ENCODE measurements around the gene TRIM60. TPM values are rescaled to one million over a fixed set of nuclear protein-coding genes. Genes with fewer than 3 reads are reported as not detected.
"Not testable (repeated sequence)": the region's sequence is repeated elsewhere in the genome, so short reads cannot be mapped to it uniquely, and the experiment has no call there.

The TRIM60 gene
- total RNA-seq, 1 donor from 2014 or later, result not detected

DNA sequence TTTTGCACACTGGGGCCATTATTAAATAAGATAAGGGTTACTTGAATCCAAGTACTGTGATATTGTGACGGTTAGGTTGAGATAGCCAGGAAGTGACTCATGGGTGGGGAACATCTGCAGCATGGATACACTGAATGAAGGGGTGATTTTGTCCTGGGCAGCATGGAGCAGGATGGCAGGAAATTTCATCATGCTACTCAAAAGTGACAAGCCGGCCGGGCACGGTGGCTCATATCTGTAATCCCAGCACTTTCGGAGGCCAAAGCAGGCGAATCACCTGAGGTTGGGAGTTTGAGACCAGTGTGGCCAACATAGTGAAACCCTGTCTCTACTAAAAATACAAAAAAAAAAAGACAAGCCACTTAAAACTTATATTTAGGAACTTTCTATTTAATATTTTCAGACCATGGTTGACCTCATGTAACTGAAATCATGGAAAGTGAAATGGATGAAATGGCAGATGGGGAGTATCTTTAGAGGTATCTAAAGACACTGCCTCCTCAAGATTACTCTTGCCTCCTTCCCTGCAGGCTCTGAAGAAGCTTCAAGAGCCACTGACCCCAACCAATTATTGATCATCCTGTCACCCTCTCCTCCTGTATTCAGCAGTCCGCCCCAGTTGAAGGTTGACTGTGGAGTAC lies 3.9 kb upstream of the TRIM60 start:
- intact Hi-C loops (cut with DNase I), result no loop called here
- DNase-seq (ENCODE audit: low spot score), result no peak
- ATAC-seq, result no peak

- no peak for ATAC-seq
- no peak for DNase-seq (ENCODE audit: low spot score)
- intact Hi-C loops (cut with DNase I), result no loop called here
Measured at GRCh38 chr4:165048170-165048569, 16.4 kb downstream of the TRIM60 start.

- ATAC-seq (no peak), DNase-seq (ENCODE audit: low spot score) (no peak)
- intact Hi-C loops (cut with DNase I), result no loop called here
Measured at GRCh38 chr4:165052627-165053026, 20.8 kb downstream of the TRIM60 start.

DNA sequence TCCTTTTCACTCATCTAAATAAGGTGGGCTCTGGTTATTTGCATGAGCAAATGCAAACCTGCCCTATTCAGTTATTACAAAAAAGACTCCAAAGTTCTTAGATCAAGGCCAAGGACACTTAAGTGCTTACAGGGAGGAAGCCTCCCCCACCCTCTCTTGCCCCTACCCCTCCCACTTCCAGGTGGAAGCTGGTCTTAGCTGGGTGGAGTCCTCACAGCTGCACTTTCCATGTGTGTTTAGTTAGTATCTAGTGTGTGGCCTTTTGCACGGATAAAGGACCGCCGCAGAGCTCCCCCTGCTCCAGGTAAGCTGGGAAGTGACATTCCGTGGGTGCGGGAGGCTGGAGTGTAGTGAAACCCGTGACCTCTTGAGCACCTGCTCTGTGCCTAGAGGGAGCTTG lies 21.8 kb downstream of the TRIM60 start, which contains the start of gene TRIM75:
TSS of gene TRIM75 (plus strand) at position 222 of the 400 bp plus-strand sequence. CDS start 5,282 bp downstream, outside the sequence.
- ATAC-seq, result no peak
- intact Hi-C loops (cut with DNase I), result no loop called here

GRCh38 chr4:165055601-165056000 lies 23.8 kb downstream of the TRIM60 start:
- no peak for ATAC-seq
- intact Hi-C loops (cut with DNase I), result no loop called here

More for the DNA sequence above, 21.8 kb downstream of the TRIM60 start, which contains the start of gene TRIM75:
- no peak for DNase-seq (ENCODE audit: low spot score)

GRCh38 chr4:165058666-165059065 lies 26.9 kb downstream of the TRIM60 start:
- intact Hi-C loops (cut with DNase I), result no loop called here
- ATAC-seq, result no peak
- no peak for DNase-seq (ENCODE audit: low spot score)

More at GRCh38 chr4:165055601-165056000, 23.8 kb downstream of the TRIM60 start:
- DNase-seq (ENCODE audit: low spot score), result no peak

- ATAC-seq (no peak), DNase-seq (ENCODE audit: low spot score) (no peak)
- intact Hi-C loops (cut with DNase I), result no loop called here
Measured at GRCh38 chr4:165059386-165059785, 27.6 kb downstream of the TRIM60 start.

DNA sequence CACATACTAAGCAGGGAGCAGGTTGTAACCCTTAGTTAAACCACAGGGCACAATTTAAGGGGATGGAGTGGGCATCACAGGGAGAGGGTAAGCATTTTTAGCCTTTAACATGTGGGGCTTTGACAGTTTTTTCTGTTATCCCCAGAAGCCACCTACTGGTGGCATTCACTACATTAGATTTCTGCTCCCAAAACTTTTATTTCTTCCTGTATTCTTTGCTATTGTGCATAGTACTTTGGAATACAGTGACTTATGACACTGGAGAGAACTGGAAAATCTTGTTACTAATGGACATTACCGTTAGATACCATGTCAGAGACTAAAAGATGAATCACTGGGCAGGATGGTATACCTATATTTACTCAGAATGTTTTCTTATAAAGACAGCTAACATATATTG lies 29.1 kb downstream of the TRIM60 start:
- ATAC-seq, result no peak
- intact Hi-C loops (cut with DNase I), result no loop called here
- no peak for DNase-seq (ENCODE audit: low spot score)

DNA sequence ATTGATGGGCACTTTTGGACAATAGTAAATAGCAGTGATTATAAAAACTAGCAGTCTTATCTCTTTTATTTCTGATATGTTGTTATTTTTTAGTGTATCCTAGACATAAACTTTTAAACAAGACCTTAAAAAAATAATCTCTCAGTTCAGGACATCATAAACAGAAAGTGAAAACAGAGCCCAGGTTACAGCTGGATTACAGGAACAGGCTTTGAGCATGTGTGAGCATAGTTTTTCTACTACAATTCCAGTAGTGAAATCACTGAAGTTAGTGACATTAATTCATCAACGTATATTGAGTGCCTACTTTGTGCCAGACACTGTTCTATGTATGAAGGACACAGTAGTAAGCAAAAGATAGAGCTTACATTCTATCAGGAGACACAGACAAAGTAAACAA lies 38.8 kb downstream of the TRIM60 start:
- ATAC-seq, result no peak
- DNase-seq (ENCODE audit: low spot score), result no peak
- intact Hi-C loops (cut with DNase I), result no loop called here

DNA sequence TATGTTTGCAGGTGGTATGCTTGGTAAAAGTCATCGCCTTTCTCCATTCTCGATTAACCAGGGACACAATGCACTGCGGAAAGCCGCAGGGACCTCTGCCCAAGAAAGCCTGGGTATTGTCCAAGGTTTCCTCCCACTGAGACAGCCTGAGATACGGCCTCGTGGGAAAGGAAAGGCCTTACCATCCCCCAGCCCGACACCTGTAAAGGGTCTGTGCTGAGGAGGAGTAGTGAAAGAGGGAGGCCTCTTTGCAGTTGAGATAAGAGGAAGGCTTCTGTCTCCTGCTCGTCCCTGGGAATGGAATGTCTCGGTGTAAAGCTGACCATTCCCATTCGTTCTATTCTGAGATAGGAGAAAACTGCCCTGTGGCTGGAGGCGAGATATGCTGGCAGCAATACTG lies 41.5 kb downstream of the TRIM60 start:
- intact Hi-C loops (cut with DNase I); ATAC-seq; DNase-seq (ENCODE audit: low spot score): not testable (repeated sequence)

DNA sequence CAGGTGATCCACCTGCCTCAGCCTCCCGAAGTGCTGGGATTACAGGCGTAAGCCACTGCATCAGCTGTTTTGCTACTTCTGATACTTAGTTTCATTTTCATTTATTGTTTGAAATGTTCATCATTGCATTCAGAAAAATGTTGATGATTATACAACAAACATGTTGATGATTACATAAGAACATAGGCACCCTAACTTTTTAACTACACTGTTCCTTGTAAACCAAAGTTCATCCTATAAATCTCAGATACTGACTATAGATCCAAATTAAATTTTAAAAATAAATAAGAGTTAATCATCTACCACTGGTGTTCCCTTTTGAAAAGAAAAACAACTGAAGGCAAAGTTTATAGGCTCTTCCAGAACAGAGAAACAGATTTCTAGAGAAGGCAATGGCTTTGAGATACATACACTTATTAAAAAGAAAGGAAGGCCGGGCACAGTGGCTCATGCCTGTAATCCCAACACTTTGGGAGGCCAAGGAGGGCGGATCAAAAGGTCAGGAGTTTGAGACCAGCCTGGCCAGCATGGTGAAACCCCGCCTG lies 45.3 kb downstream of the TRIM60 start:
- ATAC-seq, result no peak
- DNase-seq (ENCODE audit: low spot score), result no peak
- intact Hi-C loops (cut with DNase I), result no loop called here

- intact Hi-C loops (cut with DNase I), result no loop called here
Measured at GRCh38 chr4:165079476-165079875, 47.7 kb downstream of the TRIM60 start.

DNA sequence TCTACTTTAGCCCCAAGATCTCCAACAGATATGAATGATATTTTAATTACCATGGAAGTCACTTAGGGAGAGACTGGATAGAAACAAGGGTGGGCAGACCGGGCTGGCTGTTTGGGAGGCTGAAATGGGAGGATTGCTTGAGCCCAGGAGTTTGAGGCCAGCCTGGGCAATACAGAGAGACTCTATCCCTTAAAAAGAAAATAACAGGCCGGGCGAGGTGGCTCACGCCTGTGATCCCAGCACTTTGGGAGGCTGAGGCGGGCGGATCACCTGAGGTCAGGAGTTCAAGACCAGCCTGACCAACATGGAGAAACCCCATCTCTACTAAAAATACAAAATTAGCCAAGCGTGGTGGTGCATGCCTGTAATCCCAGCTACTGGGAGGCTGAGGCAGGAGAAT lies 53.0 kb downstream of the TRIM60 start:
- ATAC-seq; intact Hi-C loops (cut with DNase I): not testable (repeated sequence)

More at GRCh38 chr4:165079476-165079875, 47.7 kb downstream of the TRIM60 start:
- ATAC-seq, result no peak
- DNase-seq (ENCODE audit: low spot score), result no peak

DNA sequence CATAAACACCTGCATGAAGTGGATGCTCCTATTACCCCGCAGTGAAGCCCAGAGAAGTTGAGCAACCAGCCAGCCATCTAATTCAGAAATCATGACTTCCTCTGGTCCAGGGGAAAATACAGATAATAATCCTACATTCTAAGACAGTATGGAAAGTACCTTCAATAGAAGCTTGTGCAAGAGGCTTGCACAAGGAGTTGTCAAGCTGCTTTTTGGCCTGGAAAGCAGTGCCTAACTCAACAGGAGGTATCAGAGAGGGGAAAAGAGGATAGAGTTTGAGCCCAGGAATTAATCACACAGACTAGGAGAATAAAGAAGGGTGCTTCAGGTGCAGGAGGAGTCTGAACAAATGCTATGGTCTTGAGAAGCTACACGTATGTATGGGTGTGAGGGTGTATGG lies 54.1 kb downstream of the TRIM60 start:
- DNase-seq (ENCODE audit: low spot score), result no peak
- intact Hi-C loops (cut with DNase I), result no loop called here
- no peak for ATAC-seq

More for the DNA sequence above, 53.0 kb downstream of the TRIM60 start:
- DNase-seq (ENCODE audit: low spot score), result not testable (repeated sequence)

- intact Hi-C loops (cut with DNase I), result no loop called here
- DNase-seq (ENCODE audit: low spot score) (no peak), ATAC-seq (no peak)
Measured at GRCh38 chr4:165088366-165088765, 56.6 kb downstream of the TRIM60 start.

Other genes starting within 250 kb of the TRIM60 start
- gene APELA, start 154.8 kb upstream of the TRIM60 start, total RNA-seq, result not detected
- gene TRIM61, start 54.3 kb upstream of the TRIM60 start, total RNA-seq, result 0.62 TPM
- gene TRIM75, start 21.9 kb downstream of the TRIM60 start, total RNA-seq, result not detected
- 22.1 TPM for gene TMEM192, start 80.9 kb downstream of the TRIM60 start, total RNA-seq
- gene KLHL2, start 175.6 kb downstream of the TRIM60 start, total RNA-seq, result 30.8 TPM

Measured in sciatic nerve (tissue), 2 donors.